ENCODE measurements around the gene PLEKHG3. TPM values are rescaled to one million over a fixed set of nuclear protein-coding genes. Genes with fewer than 3 reads are reported as not detected.

PLEKHG3 gene
- total RNA-seq, 1 donor from 2014 or later: 12.6 TPM

DNA sequence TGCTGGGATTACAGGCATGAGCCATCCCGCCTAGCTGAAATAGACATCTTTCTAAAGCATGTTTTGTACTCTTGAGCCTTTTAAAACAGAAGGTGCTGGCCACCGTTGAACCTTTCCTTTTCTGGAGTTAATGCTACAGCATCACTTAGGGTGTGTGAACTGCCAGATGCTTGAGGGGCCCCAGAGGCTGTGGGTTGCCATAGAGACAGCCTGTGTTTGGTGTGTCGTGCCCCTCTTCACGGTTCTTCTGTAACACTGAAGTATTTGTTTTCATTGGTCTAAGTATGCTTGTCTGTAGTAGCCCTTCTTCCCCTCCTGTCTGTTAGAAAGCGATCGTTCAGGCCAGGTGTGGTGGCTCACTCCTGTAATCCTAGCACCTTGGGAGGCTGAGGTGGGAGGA is 30.8 kb downstream of the PLEKHG3 start:
- no peak overlapping the region for H3K27ac ChIP-seq
- H3K4me1 ChIP-seq: peaks cover 12% of the 10 kb centered on the region
- no peak overlapping the region for H3K9ac ChIP-seq
- no peak overlapping the region for H3K4me3 Mint-ChIP-seq
- no peaks in the 10 kb centered on the region for H3K9me3 ChIP-seq (ENCODE audit: low read depth)
- TF ChIP-seq EZH2 (IDR thresholded peaks at IDR 0.05): no peak
- TF ChIP-seq, protein P1, sequence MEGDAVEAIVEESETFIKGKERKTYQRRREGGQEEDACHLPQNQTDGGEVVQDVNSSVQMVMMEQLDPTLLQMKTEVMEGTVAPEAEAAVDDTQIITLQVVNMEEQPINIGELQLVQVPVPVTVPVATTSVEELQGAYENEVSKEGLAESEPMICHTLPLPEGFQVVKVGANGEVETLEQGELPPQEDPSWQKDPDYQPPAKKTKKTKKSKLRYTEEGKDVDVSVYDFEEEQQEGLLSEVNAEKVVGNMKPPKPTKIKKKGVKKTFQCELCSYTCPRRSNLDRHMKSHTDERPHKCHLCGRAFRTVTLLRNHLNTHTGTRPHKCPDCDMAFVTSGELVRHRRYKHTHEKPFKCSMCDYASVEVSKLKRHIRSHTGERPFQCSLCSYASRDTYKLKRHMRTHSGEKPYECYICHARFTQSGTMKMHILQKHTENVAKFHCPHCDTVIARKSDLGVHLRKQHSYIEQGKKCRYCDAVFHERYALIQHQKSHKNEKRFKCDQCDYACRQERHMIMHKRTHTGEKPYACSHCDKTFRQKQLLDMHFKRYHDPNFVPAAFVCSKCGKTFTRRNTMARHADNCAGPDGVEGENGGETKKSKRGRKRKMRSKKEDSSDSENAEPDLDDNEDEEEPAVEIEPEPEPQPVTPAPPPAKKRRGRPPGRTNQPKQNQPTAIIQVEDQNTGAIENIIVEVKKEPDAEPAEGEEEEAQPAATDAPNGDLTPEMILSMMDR (IDR thresholded peaks at IDR 0.05): no peak
- no peak for TF ChIP-seq EZH2phosphoT487 (IDR thresholded peaks at IDR 0.05)
- no peak for DNase-seq (ENCODE audit: low spot score)
- H3K4me1 Mint-ChIP-seq: peaks cover 5% of the 10 kb centered on the region
- no peak overlapping the region for H3K4me2 ChIP-seq
- H2AFZ ChIP-seq (replicated peaks): no peak overlapping the region
- no peaks in the 10 kb centered on the region for H3K36me3 ChIP-seq
- H3K27me3 ChIP-seq: no peaks in the 10 kb centered on the region
- peaks cover 6% of the 10 kb centered on the region for H3K27me3 Mint-ChIP-seq (ENCODE audit: insufficient read depth, low read depth)
- no peaks in the 10 kb centered on the region for H3K9me3 Mint-ChIP-seq
- no peak overlapping the region for H3K27ac Mint-ChIP-seq
- H3F3A ChIP-seq (ENCODE audit: low read depth): no peaks in the 10 kb centered on the region
- H4K20me1 ChIP-seq (ENCODE audit: low read depth): peaks cover 28% of the 10 kb centered on the region
- peaks cover 20% of the 10 kb centered on the region for H3K36me3 Mint-ChIP-seq
- H3K4me3 ChIP-seq: no peak overlapping the region
- no peaks in the 10 kb centered on the region for H3K79me2 ChIP-seq (ENCODE audit: low read depth)

DNA sequence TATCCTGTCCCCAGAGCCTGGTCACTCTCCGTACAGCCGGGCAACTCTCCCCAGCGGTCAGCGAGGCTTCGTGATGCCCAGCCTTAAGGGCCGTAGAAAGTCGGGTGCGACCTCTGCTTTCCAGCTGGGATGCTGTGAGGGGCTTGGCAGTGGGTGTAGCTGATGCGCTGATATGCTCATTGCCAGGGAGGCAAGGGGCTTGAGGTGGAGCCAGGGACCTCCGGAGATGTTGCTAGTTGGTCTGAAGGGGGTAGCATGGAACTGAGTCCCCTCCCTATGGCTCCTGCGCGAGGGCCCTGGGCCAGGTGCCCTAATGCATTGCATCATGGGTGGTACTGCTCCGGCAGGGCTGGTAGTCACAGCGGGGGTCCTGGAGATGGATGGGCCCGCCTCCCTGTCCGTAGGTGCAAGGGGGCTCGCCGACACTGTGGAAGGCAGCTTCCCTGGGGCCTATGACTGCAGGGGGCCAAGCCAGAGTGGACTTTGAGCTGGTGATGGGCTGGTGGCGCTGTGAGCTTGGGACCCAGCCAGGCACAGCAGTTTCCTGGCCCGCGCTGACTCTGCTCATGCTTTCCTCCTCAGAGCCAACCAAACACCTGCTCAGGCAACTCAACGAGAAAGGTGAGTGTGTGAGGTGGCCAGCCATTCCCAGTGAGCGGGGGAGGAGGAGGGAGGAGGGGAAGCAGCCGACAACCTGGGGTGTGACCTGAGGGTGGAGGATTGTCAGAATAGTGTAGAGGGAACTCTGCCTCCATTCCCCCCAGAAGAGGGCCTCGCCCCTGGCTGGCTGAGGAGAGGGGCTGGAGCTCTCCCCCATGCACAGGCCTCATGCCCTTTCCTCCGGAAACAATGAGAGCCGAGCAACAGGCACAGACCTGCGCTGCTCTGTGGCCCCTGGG is 32.3 kb downstream of the PLEKHG3 start:
- Histone ChIP-seq H3K79me2 (ENCODE audit: low read depth) (no peaks in the 10 kb centered on the region), H2AFZ (replicated peaks) (no peak overlapping the region), H3K36me3 (no peaks in the 10 kb centered on the region), H3K4me2 (no peak overlapping the region), H3K9me3 (ENCODE audit: low read depth) (no peaks in the 10 kb centered on the region), H4K20me1 (ENCODE audit: low read depth) (peaks cover 18% of the 10 kb centered on the region), H3K4me1 (peaks cover 10% of the 10 kb centered on the region), H3K27me3 (no peaks in the 10 kb centered on the region), H3F3A (ENCODE audit: low read depth) (no peaks in the 10 kb centered on the region), H3K9ac (no peak overlapping the region), H3K27ac (no peak overlapping the region), H3K4me3 (no peak overlapping the region)
- H3K4me1 Mint-ChIP-seq: peaks cover 5% of the 10 kb centered on the region
- no peaks in the 10 kb centered on the region for H3K9me3 Mint-ChIP-seq
- no peak overlapping the region for H3K27ac Mint-ChIP-seq
- H3K4me3 Mint-ChIP-seq: no peak overlapping the region
- H3K27me3 Mint-ChIP-seq (ENCODE audit: insufficient read depth, low read depth): peaks cover 7% of the 10 kb centered on the region
- peaks cover 19% of the 10 kb centered on the region for H3K36me3 Mint-ChIP-seq
- no peak for DNase-seq (ENCODE audit: low spot score)
- TF ChIP-seq, protein P1 (IDR thresholded peaks at IDR 0.05): no peak
- TF ChIP-seq EZH2 (IDR thresholded peaks at IDR 0.05): no peak
- no peak for TF ChIP-seq EZH2phosphoT487 (IDR thresholded peaks at IDR 0.05)

DNA sequence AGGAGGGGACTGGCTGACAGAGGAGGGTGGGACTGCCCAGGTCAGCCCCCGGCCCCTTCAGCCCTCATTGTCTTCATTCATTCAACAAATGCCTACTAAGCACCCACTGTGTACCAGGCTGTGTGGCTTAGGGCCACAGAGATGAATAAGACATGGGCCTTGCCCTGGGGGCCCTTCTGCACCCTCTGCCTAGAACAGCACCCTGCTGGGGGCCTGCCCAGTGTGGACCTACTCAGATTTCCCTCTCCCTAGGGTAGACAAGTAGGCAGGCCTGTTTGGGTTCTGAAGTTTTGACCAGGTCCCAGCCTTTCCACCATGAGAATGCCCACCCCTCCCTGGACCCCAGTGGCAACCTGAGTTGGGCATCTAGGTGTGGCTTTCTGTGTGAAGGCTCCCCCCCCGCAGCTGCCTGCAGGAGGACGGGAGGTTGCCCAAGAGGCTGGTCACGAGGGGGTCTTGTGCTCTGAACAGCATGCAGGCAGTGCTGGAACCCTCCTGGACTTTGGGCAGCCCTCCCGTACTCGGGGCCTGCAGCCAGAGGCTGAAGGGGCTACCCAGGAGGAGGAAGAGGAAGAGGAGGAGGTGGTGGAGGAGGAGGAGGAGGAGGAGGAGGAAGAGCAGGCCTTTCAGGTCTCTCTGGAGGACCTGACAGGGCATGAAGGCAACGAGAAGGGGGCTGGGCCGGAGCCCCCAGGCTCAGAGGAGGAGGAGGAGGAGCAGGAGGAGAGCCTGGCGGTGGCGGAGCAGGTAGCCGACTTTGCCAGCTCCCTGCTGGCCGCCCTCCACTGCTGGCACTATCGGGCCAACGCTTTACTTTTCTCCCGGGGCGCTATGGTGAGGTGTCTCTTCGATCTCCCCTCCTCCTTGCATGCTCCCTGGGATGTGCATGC is 33.4 kb downstream of the PLEKHG3 start:
- Histone ChIP-seq H3K9ac (no peak overlapping the region), H3K27ac (no peak overlapping the region), H3K4me2 (no peak overlapping the region), H3K79me2 (ENCODE audit: low read depth) (no peaks in the 10 kb centered on the region), H3K4me3 (no peak overlapping the region), H3K36me3 (no peaks in the 10 kb centered on the region), H2AFZ (replicated peaks) (no peak overlapping the region), H4K20me1 (ENCODE audit: low read depth) (peaks cover 18% of the 10 kb centered on the region), H3K4me1 (peaks cover 10% of the 10 kb centered on the region), H3K9me3 (ENCODE audit: low read depth) (no peaks in the 10 kb centered on the region), H3F3A (ENCODE audit: low read depth) (no peaks in the 10 kb centered on the region), H3K27me3 (no peaks in the 10 kb centered on the region)
- TF ChIP-seq EZH2 (IDR thresholded peaks at IDR 0.05): no peak
- TF ChIP-seq, protein P1 (IDR thresholded peaks at IDR 0.05): no peak
- TF ChIP-seq EZH2phosphoT487 (IDR thresholded peaks at IDR 0.05): no peak
- H3K4me1 Mint-ChIP-seq: peaks cover 5% of the 10 kb centered on the region
- peaks cover 5% of the 10 kb centered on the region for H3K27me3 Mint-ChIP-seq (ENCODE audit: insufficient read depth, low read depth)
- no peaks in the 10 kb centered on the region for H3K9me3 Mint-ChIP-seq
- H3K4me3 Mint-ChIP-seq: no peak overlapping the region
- H3K27ac Mint-ChIP-seq: no peak overlapping the region
- no peak for DNase-seq (ENCODE audit: low spot score)
- H3K36me3 Mint-ChIP-seq: peaks cover 20% of the 10 kb centered on the region

All from neural progenitor cell (in vitro differentiated cells).